Uterus (tissue), 4 donors: ENCODE measurements around the gene DIAPH2. TPM values are rescaled to one million over a fixed set of nuclear protein-coding genes. Genes with fewer than 3 reads are reported as not detected.

Source experiments
- DNase-seq, 2 donors: peaks; one replicate each; pipeline ENCODE4 v3.0.0-alpha.2; 2019 to 2020
- H3K27ac ChIP-seq, 2 donors: fragments of 200-600 bp; sonication (generic); 1 replicate in 1 of 2; 2 replicates in 1 of 2; pipeline ENCODE4 v1.5.1; 2016 to 2018
- H3K27me3 ChIP-seq, 2 donors: fragments of 200-600 bp; sonication (generic); one replicate each; pipeline ENCODE4 v1.5.1; 2018 to 2019; ENCODE audit warnings: control low read depth in 1 of 2
- H3K36me3 ChIP-seq, 2 donors: fragments of 200-600 bp; sonication (generic); one replicate each; pipeline ENCODE4 v1.5.1; 2019; ENCODE audit warnings: control low read depth in 1 of 2
- H3K4me1 ChIP-seq, 2 donors: fragments of 200-600 bp; sonication (generic); one replicate each; pipeline ENCODE4 v1.5.1; 2018 to 2019; ENCODE audit warnings: control low read depth in 1 of 2
- H3K4me3 ChIP-seq, 2 donors: fragments of 200-600 bp; sonication (generic); 1 replicate in 1 of 2; 2 replicates in 1 of 2; pipeline ENCODE4 v1.5.1; 2018 to 2019; ENCODE audit warnings: mild to moderate bottlenecking in 1 of 2
- H3K9me3 ChIP-seq, 2 donors: fragments of 200-600 bp; sonication (generic); one replicate each; pipeline ENCODE4 v1.5.1; 2019; ENCODE audit warnings: control low read depth in 1 of 2
- POLR2A ChIP-seq, 2 donors: fragments of 450-650 bp; IDR thresholded peaks; one replicate each; pipeline ENCODE4 v1.6.1; 2016; ENCODE audit warnings: antibody characterized with exemption in 2 of 2, mild to moderate bottlenecking in 1 of 2, moderate library complexity in 1 of 2
- intact Hi-C: fragments of 100-400 bp; cut with DNase I; formaldehyde crosslinking; loops from one replicate; pipeline ENCODE4 v1.15.1; 2023; ENCODE audit warnings: low total_unique reads
- total RNA-seq, 4 donors: library from RNA; depleted of rRNA in 3 of 4; stranded (reverse); fragments of >200 nt in 3 of 4; gene quantifications; one replicate each; pipeline versions ENCODE4 v1.1.0 to v1.2.4, GENCODE V29; 2014 to 2023
- TF ChIP-seq, protein P1 (sequence below), 4 experiments: fragments of 200-600 bp in 2 of 4; fragments of 450-650 bp in 2 of 4; sonication (generic) in 2 of 4; IDR thresholded peaks; one replicate each; pipeline ENCODE4 v1.5.1; 2016 to 2019; ENCODE audit warnings: antibody characterized with exemption in 4 of 4, mild to moderate bottlenecking in 2 of 4, moderate library complexity in 1 of 4
- donor health status: DM: yes; HTN: yes; CAD: no.

Gene DIAPH2
- total RNA-seq, 4 donors from 2014 or later: 16.7 to 41.5 (median 30.3) TPM

DNA sequence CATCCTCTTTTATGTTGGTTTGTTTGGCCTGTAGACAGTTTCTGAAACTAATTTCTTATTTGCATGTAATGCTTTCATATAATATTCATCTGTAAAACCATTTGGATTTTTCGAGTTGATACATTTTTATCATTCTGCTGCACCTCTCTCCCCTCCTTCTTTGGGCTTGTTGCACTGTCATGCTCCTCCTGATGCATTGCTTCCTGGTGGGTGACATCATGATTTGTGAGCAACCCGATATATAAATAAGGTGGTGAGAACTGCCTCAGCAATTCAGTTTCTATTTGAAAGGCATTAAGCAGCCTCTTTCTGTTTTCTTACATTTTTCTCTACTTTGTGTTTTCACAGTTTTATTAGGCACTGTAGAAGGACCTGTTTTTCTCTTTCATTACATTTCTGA lies 714.8 kb downstream of the DIAPH2 start:
- intact Hi-C loops: no loop called here
- no peaks in the 10 kb centered on the region for H3K9me3 ChIP-seq
- TF ChIP-seq, protein P1, sequence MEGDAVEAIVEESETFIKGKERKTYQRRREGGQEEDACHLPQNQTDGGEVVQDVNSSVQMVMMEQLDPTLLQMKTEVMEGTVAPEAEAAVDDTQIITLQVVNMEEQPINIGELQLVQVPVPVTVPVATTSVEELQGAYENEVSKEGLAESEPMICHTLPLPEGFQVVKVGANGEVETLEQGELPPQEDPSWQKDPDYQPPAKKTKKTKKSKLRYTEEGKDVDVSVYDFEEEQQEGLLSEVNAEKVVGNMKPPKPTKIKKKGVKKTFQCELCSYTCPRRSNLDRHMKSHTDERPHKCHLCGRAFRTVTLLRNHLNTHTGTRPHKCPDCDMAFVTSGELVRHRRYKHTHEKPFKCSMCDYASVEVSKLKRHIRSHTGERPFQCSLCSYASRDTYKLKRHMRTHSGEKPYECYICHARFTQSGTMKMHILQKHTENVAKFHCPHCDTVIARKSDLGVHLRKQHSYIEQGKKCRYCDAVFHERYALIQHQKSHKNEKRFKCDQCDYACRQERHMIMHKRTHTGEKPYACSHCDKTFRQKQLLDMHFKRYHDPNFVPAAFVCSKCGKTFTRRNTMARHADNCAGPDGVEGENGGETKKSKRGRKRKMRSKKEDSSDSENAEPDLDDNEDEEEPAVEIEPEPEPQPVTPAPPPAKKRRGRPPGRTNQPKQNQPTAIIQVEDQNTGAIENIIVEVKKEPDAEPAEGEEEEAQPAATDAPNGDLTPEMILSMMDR (IDR thresholded peaks at IDR 0.05): no peak
- no peak for TF ChIP-seq POLR2A (IDR thresholded peaks at IDR 0.05)
- no peak overlapping the region for H3K27ac ChIP-seq
- H3K36me3 ChIP-seq: no peaks in the 10 kb centered on the region
- no peak for DNase-seq
- H3K4me3 ChIP-seq: no peak overlapping the region
- H3K27me3 ChIP-seq: no peaks in the 10 kb centered on the region
- no peaks in the 10 kb centered on the region for H3K4me1 ChIP-seq

- TF ChIP-seq, protein P1 (IDR thresholded peaks at IDR 0.05): no peak
- no peak for TF ChIP-seq POLR2A (IDR thresholded peaks at IDR 0.05)
- Histone ChIP-seq H3K9me3 (no peaks in the 10 kb centered on the region), H3K27ac (no peak overlapping the region), H3K4me1 (no peaks in the 10 kb centered on the region), H3K4me3 (no peak overlapping the region), H3K27me3 (no peaks in the 10 kb centered on the region), H3K36me3 (no peaks in the 10 kb centered on the region)
- no peak for DNase-seq
- intact Hi-C loops: no loop called here
These were observed 715.9 kb downstream of the DIAPH2 start for GRCh38 chrX:97400492-97400891.

DNA sequence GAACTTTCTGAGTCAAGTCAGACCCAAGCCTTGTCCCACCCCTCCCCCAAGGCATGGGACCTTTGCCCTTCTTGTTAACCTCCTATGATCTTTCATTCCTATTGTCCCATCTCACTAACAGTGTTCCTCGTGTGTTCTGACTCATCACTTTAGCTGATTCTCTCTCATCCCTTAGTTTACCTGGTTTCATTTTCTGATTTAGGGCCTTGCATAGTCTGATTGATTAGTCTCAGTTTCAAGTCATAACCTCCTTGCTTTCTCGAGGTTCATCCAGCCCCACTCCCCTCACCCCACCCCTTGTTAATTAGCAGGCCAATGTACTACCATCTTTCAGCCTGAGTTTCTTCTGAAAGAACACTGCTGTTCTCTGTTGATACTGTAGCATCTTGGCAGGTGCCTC lies 716.5 kb downstream of the DIAPH2 start:
- DNase-seq: no peak
- intact Hi-C loops: no loop called here
- no peaks in the 10 kb centered on the region for H3K9me3 ChIP-seq
- no peaks in the 10 kb centered on the region for H3K4me1 ChIP-seq
- H3K27ac ChIP-seq: no peak overlapping the region
- no peak overlapping the region for H3K4me3 ChIP-seq
- TF ChIP-seq POLR2A (IDR thresholded peaks at IDR 0.05): no peak
- TF ChIP-seq, protein P1 (IDR thresholded peaks at IDR 0.05): no peak
- no peaks in the 10 kb centered on the region for H3K36me3 ChIP-seq
- H3K27me3 ChIP-seq: no peaks in the 10 kb centered on the region

- H3K4me1 ChIP-seq: no peaks in the 10 kb centered on the region
- DNase-seq: no peak
- no peaks in the 10 kb centered on the region for H3K27me3 ChIP-seq
- TF ChIP-seq, protein P1 (IDR thresholded peaks at IDR 0.05): no peak
- no peak for TF ChIP-seq POLR2A (IDR thresholded peaks at IDR 0.05)
- no peak overlapping the region for H3K27ac ChIP-seq
- H3K36me3 ChIP-seq: no peaks in the 10 kb centered on the region
- no peaks in the 10 kb centered on the region for H3K9me3 ChIP-seq
- H3K4me3 ChIP-seq: no peak overlapping the region
- intact Hi-C loops: no loop called here
These were observed 717.0 kb downstream of the DIAPH2 start for GRCh38 chrX:97401586-97402136.

DNA sequence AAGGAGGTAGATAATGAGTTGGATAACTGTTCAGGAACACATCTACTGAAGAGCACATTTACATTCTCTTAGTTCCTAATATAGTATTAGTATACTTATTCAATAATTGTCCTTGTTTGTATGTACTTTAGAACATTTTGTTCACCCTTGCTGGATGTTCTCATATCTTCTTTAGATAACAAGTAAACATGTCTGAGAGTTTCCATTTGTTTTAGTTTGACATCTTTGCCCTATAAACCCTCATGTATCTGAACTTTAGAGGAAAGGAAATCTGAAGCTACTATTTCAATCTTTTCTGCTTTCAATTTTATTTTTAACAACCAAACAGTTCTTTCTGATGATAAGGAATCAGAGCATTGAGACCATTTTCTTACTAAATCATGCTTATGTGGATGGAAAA lies 717.7 kb downstream of the DIAPH2 start:
- H3K27me3 ChIP-seq: no peaks in the 10 kb centered on the region
- intact Hi-C loops: no loop called here
- TF ChIP-seq, protein P1 (IDR thresholded peaks at IDR 0.05): no peak
- TF ChIP-seq POLR2A (IDR thresholded peaks at IDR 0.05): no peak
- H3K36me3 ChIP-seq: no peaks in the 10 kb centered on the region
- H3K4me3 ChIP-seq: no peak overlapping the region
- H3K4me1 ChIP-seq: no peaks in the 10 kb centered on the region
- H3K27ac ChIP-seq: no peak overlapping the region
- no peak for DNase-seq
- no peaks in the 10 kb centered on the region for H3K9me3 ChIP-seq
